ENCODE data around the gene GLTPD2.

DNA sequence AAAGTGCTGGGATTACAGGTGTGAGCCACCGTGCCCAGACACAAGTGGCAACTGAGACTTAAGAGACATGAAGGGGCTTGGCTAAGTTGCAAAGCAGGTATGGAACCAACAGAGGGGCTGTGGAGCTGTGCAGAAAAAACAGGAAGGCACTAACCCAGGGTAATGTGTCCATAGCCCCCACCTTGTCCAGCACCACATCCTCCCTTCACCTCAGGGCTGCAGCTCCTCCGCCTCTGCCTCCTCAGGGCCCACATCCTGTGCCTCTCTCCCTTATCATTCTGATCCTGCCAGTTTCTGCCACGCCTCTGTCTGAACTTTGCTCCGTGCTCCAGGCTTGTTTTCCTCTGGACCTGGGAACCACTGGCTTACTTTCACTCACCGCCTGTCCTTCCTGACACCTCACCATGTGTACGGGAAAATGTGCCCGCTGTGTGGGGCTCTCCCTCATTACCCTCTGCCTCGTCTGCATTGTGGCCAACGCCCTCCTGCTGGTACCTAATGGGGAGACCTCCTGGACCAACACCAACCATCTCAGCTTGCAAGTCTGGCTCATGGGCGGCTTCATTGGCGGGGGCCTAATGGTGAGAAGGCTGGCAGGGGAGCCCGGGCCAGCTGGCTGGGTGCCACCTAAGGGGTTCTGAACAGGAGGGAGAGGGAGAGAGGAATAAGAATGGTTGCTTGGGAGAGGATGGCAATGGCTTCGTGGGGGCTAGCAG lies 17.1 kb upstream of the GLTPD2 start, which contains the start of gene TM4SF5:
- TF ChIP-seq, protein P1, sequence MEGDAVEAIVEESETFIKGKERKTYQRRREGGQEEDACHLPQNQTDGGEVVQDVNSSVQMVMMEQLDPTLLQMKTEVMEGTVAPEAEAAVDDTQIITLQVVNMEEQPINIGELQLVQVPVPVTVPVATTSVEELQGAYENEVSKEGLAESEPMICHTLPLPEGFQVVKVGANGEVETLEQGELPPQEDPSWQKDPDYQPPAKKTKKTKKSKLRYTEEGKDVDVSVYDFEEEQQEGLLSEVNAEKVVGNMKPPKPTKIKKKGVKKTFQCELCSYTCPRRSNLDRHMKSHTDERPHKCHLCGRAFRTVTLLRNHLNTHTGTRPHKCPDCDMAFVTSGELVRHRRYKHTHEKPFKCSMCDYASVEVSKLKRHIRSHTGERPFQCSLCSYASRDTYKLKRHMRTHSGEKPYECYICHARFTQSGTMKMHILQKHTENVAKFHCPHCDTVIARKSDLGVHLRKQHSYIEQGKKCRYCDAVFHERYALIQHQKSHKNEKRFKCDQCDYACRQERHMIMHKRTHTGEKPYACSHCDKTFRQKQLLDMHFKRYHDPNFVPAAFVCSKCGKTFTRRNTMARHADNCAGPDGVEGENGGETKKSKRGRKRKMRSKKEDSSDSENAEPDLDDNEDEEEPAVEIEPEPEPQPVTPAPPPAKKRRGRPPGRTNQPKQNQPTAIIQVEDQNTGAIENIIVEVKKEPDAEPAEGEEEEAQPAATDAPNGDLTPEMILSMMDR (IDR thresholded peaks at IDR 0.05), result no peak
- TF ChIP-seq POLR2AphosphoS5 (IDR thresholded peaks at IDR 0.05; ENCODE audit: low read depth, low read length), result no peak

All from Panc1 (cell line).